K562 treated with DMSO at 1 percent for 12 hours (cell line): ENCODE results near the gene VPS11. TPM values are rescaled to one million over a fixed set of nuclear protein-coding genes. Genes with fewer than 3 reads are reported as not detected.

Source experiments
- total RNA-seq: library from RNA; unstranded; fragments of 300-600 nt; gene quantifications from 2 replicates; pipeline ENCODE4 v1.2.3, GENCODE V29; 2022; ENCODE audit not compliant: insufficient read depth

The VPS11 gene
- 33.0 and 35.8 TPM in 2 replicates for total RNA-seq

DNA sequence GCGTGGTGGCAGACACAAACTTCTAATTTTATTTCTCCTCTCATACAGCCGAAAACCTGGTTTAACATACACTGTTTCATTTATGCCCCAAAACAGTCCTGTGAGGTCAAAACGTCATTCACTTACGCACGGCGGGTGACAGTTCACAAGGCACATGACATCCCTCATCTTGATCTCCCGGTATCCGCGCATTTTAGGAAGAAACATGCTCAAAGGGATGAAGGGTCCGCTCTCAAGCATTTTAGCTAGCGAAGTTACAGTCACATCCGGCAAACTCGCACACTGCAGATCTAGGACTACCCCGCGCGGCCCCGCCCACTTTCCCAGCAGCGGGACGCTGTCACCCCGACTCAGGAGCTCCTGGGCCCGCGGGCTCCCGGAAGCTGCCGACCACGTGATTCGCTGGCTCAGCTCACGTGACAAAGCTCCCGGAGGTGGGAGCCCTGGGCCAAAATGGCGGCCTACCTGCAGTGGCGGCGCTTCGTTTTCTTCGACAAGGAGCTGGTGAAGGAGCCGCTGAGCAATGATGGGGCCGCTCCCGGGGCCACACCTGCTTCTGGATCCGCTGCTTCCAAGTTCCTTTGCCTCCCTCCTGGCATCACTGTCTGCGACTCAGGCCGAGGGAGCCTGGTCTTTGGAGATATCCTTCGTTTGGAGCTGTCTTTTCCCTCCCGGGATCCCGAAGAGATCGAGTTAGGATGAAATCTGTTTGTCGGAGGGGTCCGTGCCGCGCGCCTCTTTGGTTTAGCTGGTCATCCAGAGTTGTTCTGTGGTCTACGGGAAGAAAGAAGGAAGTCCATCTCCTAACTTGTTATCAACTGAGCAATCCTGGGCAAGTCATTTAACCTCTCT is at the start of gene VPS11:
Gene VPS11, plus strand, starts transcription at position 448 of the 852 bp plus-strand sequence. Its CDS starts 6 bp downstream, at position 454.

GRCh38 chr11:119018074-119018938 is 49.3 kb upstream of the VPS11 start, which contains the start of the genes RPS25 and TRAPPC4:
Gene RPS25 (minus strand): TSS chr11:119018343. CDS start chr11:119018284, 59 bp downstream.
Gene TRAPPC4 (plus strand): TSS chr11:119018766. CDS start chr11:119018796, 30 bp downstream.

DNA sequence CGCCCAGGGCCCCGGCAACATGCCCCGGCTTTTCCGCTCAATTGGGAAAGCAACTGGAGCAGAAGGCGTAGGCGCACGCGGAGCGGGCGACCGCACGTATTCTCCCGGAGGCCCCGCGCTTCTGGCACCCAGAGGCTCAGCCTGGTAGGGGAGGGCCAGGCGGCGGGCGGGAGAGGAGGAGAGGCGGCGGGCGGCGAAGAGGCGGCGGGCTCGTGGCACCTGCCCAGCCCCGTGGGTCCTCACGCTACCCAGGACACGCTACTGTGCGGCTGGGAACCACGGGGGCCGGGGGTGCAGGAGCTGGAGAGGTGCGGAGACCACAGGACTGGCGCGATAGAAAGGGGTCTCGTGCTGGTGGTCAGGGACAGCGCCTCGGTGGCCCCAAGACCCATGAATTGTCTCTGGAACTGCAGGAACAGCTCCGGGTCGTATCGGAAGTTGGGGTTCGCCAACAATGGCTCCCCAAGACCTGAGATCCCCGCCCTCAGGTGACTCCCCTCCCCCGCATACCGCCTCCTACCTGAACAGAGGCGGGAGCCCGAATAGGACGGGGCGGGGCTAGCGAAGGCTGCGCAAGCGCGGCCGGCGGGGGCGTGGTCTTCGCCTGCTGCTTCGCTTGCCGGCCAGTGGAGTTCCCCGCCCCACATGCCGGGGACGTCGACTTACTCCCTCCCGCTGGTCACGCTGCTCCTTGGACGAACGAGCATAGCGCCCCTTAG is 37.1 kb upstream of the VPS11 start, which contains the start of gene SLC37A4:
Gene SLC37A4, minus strand, starts transcription at position 549 of the 719 bp plus-strand sequence.

GRCh38 chr11:119057000-119057769 is 10.4 kb upstream of the VPS11 start, which contains the start of gene HYOU1:
Gene HYOU1 (minus strand): TSS chr11:119057205. CDS start chr11:119056160, 1,045 bp downstream.

DNA sequence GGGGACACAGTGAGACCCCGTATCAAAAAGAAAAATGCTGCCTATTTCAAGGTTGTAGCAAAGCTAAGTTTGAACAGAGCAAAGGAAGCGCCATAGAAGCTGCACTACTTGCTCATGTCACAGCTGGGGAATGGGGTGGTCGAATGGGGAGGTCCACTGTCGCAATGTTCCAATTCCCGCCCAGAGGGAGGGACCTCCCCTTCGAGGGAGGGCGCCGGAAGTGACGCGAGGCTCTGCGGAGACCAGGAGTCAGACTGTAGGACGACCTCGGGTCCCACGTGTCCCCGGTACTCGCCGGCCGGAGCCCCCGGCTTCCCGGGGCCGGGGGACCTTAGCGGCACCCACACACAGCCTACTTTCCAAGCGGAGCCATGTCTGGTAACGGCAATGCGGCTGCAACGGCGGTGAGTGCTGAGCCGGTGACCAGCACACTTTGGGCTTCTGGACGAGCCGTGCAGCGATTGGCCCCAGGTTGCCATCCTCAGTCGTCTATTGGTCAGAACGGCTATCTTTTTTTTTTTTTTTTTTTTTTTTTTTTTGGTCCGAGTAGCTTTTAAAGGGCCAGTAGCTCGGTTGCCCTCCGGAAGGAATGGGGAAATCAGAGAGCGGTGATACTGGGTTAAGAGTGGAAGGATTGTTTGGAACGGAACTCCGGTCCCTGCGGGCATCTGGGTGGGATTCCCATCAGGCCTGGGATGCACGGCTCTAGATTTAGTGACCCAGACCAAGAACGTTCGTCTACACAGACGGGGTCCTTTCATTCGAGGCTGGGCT is 17.2 kb downstream of the VPS11 start, which contains the start of gene HMBS:
Gene HMBS, plus strand, starts transcription at position 219 of the 774 bp plus-strand sequence. Its CDS starts 153 bp downstream, at position 372.

GRCh38 chr11:119101759-119102423 is 34.3 kb downstream of the VPS11 start, which contains the start of gene DPAGT1:
Gene DPAGT1 (minus strand): TSS chr11:119101853. CDS start chr11:119101655, 198 bp downstream.

GRCh38 chr11:119106564-119107537 is 39.2 kb downstream of the VPS11 start, which contains the start of gene C2CD2L:
Gene C2CD2L (plus strand): TSS chr11:119107344. CDS start chr11:119107742, 398 bp downstream.

GRCh38 chr11:119121008-119121810 is 53.6 kb downstream of the VPS11 start, which contains the start of gene HINFP:
Gene HINFP (plus strand): TSS chr11:119121580. CDS start chr11:119126945, 5,365 bp downstream.

Other genes with a start within 250 kb of the VPS11 start
- gene CXCR5, start 183.9 kb upstream of the VPS11 start, total RNA-seq = not detected in 2 replicates
- gene BCL9L, start 141.9 kb upstream of the VPS11 start, total RNA-seq = 2.3 and 12.1 TPM in 2 replicates
- not detected in 2 replicates for gene UPK2, start 111.5 kb upstream of the VPS11 start, total RNA-seq
- not detected in 2 replicates for gene FOXR1, start 96.1 kb upstream of the VPS11 start, total RNA-seq
- gene CENATAC, start 69.7 kb upstream of the VPS11 start, total RNA-seq = 8.3 and 17.1 TPM in 2 replicates
- 1,621 and 2,114 TPM in 2 replicates for gene RPS25, start 49.5 kb upstream of the VPS11 start, total RNA-seq
- gene TRAPPC4, start 49.1 kb upstream of the VPS11 start, total RNA-seq = 149 and 183 TPM in 2 replicates
- 37.9 and 44.4 TPM in 2 replicates for gene SLC37A4, start 36.9 kb upstream of the VPS11 start, total RNA-seq
- gene HYOU1, start 10.6 kb upstream of the VPS11 start, total RNA-seq = 137 and 244 TPM in 2 replicates
- 65.7 and 78.9 TPM in 2 replicates for gene HMBS, start 17.1 kb downstream of the VPS11 start, total RNA-seq
- 17.6 and 45.7 TPM in 2 replicates for gene DPAGT1, start 34.0 kb downstream of the VPS11 start, total RNA-seq
- 26.1 and 40.1 TPM in 2 replicates for gene C2CD2L, start 39.5 kb downstream of the VPS11 start, total RNA-seq
- 20.0 and 31.5 TPM in 2 replicates for gene HINFP, start 53.8 kb downstream of the VPS11 start, total RNA-seq
- gene ABCG4, start 81.2 kb downstream of the VPS11 start, total RNA-seq = not detected in 2 replicates
- gene NLRX1, start 100.9 kb downstream of the VPS11 start, total RNA-seq = 2.5 and 3.5 TPM in 2 replicates
- not detected in 2 replicates for gene NHERF4, start 117.7 kb downstream of the VPS11 start, total RNA-seq
- 3.7 and 20.1 TPM in 2 replicates for gene CBL, start 138.5 kb downstream of the VPS11 start, total RNA-seq
- 10.9 and 23.5 TPM in 2 replicates for gene MCAM, start 249.3 kb downstream of the VPS11 start, total RNA-seq